GM19372 (cell line): ENCODE measurements around the gene PNMA6E.
A peak's percentile ranks its signal among the peaks of the same experiment; 100 is the strongest.

Experiments
- ATAC-seq: cut with Tn5 transposase; IDR thresholded peaks from one replicate; pipeline ENCODE4 v1.9.1; 2021; ENCODE audit warnings: mild to moderate bottlenecking, low read depth, moderate library complexity; ENCODE audit not compliant: unreplicated experiment

PNMA6E gene

DNA sequence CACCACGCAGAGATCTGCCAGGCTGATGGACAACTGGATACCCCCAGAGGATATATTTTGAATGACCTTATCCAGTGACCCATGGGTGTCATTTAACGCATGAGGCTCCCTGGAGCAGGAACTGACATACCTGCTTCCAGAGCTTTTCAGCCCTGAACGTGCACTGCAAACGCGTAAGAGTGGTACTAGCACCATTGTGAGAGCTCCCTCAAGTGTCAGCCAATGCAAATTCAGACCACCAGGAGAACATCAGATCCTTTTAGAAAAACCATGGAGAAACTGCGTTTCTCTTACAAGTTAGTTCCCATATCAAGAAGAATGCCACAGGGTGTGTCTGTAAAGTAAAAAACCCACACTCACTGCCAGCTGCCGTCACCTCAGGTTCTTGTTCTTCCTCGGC is 37.4 kb upstream of the PNMA6E start:
- no peak for ATAC-seq

DNA sequence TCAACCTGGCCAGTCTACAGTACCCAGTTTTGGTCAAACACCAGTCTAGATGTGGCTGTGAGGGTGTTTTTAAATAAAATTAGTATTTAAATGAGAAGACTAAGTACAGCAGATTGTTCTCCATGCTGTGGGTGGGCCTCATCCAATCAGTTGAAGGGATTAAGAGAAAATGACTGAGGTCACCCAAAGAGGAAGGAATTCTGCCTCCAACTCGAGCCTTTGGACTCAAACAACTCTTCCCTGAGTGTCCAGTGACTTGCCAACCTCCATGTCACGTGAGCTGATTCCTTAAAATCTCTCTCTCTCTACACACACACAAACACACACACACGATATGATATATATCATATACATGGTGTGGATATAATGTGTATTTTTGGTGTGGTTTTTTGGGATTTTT is 34.7 kb upstream of the PNMA6E start:
- no peak for ATAC-seq

DNA sequence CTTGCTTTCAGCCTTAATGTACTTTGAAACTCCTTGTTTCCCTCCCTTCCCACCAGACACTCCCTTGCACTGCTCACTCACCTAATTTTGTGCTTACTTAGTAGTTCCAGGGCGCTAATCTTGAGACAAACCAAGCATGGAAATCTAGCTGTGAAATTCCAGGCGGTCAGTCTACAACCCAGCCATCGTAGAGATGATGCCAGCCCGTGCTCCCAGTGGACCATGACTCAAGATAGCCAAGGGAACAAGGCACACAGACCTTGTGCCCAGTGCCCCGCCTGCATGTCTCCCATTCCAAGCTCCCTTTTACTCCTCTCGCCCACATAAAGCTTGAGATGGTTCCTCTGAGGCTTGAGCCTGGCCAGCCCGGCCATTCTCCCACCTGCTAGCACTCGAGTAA is 33.7 kb upstream of the PNMA6E start:
- no peak for ATAC-seq

GRCh38 chrX:153433781-153434285 is 32.7 kb upstream of the PNMA6E start:
- no peak for ATAC-seq

DNA sequence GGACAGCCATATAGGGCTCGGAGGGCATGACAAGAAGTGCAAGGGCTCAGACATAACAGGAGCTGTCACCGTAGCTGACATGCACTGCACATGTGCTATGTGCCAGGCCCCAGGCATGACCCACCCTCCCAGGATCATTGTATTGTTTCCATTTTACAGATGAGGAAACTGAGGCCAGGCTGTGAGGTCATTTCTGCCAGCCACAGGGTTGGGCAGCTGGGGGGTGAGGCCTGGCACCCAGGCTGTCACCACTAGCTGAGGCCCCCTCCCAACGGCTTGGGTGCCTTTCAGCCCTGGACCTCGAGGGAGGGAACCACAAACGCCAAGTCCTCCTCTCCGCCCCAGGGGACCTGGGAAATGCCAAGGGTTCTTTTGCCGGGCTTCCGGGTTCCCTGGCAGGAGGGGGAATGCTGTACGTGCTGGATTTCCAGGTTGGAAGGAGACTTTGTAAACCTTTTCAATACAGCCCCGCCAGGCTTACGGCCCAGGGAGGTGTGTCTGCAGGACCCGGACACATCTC is 32.1 kb upstream of the PNMA6E start:
- no peak for ATAC-seq

DNA sequence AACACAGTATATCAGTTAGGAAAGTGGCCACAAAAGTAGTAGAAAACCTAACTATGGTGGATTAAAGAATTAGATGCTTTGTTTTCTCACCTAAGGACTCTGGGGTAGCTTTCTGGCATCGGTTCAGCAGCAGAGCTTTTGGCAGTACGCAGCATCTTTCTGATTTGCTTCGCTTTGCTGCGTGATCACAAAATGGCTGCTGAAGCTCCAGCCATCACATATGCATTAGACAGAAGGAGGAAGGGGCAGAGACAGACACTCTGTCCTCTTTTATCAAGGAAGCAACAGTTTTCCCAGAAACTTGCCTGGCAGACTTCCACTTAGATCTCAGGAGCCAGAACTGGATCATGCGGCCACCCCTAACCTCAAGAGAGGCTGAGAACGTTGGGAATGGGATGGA is 29.6 kb upstream of the PNMA6E start:
- no peak for ATAC-seq

- ATAC-seq = no peak
Measured at GRCh38 chrX:153426204-153426603, 25.1 kb upstream of the PNMA6E start.

DNA sequence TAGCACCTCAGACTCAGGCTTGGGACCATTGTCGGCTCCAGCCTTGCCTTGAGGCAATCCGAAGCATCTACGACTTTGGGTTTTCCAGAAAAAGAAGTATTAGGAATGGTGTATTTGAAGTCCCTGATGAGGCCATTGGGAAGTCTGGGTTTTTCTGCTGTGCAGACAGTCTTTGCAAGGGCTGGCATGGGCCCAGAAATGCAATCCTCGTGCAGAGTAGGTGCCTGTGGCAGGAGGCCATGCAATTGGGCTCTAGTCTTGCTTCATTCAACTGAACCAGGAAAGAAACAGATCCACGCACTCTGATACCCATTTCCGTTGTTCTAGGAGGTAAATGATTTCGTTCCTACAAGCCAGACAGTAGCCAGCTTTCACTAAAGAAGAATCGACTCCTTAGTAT is 22.5 kb upstream of the PNMA6E start:
- no peak for ATAC-seq

DNA sequence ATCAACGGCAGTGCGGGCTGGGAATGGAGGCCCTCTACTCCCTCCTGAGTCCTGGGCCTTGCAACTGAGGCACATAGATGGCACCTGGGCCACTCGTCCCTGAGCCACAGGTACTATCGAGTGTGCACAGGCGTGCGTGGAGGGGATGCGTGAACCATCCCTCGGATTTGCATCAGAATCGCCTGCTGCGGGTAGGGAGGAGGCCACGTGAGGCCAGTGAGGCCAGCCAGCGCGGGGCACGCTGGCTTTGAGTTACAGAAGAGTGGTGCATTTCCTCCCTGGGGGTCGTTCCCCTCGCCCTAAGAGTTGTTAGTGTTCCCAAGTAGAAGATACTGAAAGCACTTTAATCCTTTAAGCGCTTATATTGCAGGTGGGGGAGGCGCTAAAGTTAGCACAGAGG is 20.7 kb upstream of the PNMA6E start:
- ATAC-seq = no peak

GRCh38 chrX:153420851-153421599 is 19.9 kb upstream of the PNMA6E start:
- no peak for ATAC-seq

GRCh38 chrX:153417637-153418036 is 16.5 kb upstream of the PNMA6E start:
- no peak for ATAC-seq

DNA sequence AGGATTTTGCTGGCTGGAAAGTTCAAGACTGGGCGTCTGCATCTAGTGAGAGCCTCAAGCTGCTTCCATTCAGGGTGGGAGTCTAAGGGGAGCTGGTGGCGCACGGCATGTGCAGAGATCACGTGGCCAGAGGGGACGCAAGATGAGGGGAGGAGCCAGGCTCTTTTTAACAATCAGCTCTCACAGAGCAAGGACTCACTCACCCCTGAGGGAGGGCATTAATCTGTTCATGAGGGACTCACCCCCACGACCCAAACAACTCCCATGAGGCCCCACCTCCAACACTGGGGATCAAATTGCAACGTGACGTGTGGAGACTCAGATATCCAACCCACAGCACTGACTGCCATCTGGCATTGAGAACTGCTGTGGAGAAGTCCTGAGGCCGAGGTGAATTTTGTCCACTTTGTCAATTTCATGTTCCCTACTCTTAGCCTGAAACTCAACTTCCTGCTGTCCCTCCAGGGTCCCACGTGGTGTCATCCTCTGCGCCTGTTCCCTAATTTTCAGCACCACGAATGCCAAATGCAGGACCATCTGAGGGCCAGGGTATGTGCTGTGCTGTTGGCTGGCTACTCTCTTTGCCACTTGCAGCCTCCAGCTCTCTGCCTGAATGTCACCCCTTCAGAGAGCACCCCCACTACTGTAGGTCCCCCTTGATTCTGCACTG is 15.8 kb upstream of the PNMA6E start:
- no peak for ATAC-seq

- ATAC-seq = no peak
Measured at GRCh38 chrX:153414856-153415510, 13.8 kb upstream of the PNMA6E start.

DNA sequence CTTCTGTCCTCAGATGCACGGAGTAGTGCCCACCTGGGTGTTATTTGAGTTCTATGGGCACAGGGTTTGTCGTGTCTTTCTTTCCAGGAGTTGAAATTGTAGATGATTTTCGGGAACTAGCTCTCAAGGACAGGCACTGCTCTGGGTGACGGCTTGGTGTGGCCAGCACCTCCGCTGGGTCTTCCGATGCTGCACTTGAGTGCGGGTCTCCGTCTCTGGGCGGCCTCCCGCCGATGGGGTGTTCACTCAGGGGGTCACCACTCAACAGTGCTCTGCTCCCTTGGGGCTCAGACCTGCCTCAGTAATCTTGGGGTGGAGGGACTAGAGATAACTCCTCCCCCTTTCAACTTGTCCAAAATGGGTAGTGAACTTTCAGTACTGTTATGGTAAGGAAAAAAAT is 12.6 kb upstream of the PNMA6E start:
- ATAC-seq = no peak

DNA sequence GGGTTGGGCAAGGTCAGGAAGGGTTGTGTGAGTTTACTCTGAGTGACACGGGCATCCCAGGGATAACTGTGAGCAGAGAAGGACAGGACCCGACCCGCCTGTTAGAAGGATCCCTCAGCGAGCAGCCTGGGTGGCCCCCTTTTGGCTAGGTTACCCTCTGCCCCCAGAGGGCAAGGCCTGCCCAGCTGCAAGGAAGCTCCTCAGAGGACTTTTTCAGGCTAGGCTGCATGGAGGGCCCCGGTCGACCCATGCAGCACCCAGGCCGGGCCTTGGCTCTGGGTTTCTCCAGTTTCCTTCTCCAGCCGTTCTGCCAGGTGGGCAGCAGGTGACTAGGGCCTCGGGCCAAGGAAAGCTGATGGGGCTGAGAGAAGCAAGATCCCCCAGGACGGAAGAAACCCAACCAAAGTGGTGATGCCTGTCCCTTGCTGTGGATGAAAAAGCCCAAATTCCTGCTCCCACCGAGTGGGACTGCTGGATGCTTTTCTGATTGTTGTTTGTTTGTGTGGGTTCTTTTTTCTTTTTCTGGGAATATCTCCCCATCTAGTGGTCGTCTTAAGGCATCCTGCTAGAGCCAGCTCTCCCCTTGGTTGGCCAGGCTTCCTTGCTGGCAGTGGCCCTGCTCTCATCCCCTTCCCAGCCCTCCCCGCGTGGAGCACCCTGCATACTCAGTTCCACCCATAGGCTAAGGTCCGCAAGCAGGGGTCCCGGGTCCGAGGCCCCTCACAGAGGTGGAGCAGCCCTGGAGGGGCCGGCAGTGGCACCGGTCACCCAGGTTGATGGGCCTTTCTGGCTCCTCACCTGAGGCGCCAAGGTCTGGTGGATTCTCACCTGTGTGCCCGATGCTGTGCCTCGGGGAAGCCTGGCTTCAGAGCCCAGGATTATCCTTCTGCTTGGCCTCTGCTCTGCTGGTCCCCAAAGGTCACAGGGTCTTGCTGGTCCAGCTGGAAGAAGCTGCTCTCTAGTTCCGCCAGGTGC is 11.9 kb upstream of the PNMA6E start:
- no peak for ATAC-seq

- ATAC-seq = no peak
Measured at GRCh38 chrX:153411988-153412574, 10.9 kb upstream of the PNMA6E start.

DNA sequence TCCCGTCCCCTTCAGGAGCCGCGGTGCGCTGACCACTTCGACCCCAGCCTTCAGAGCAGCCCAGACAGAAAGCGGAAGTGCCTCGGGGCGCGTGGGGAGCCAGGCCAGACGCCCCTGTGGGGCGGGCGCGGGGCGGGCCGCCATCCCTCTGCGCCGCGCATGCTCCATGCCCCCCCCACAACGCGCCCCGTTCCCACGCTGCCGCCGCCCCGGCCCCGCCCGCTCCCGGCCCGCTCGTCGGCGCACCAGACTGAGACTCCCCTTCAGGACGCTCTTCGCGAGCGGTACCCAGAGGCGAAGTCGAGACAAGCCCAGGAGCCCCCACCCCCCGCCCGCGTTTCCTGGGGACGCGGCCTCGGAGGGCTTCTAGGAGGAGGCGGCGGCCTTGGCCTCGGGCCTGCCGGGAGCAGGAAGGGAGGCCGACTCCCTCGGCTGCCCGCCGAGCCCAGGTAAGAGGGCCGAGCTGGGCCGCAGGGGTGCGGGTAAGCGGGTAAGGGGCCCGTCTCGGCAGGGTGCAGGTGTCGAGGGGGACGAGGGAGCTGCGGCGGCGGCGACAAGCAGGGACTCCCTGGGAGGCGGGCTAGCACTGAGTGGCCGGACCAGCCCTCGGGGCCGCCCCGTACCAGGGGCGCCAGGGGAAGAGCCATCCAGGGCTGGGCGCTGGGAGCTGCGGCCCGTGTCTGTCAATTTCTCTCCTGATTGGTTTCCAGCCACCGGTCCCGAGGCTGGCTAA is 10.3 kb upstream of the PNMA6E start, which contains the start of gene ZFP92:
ZFP92 (plus strand) TSS at position 218 of the 733 bp plus-strand sequence. CDS start 6,851 bp downstream, outside the sequence.
- ATAC-seq = peak; percentile 66

DNA sequence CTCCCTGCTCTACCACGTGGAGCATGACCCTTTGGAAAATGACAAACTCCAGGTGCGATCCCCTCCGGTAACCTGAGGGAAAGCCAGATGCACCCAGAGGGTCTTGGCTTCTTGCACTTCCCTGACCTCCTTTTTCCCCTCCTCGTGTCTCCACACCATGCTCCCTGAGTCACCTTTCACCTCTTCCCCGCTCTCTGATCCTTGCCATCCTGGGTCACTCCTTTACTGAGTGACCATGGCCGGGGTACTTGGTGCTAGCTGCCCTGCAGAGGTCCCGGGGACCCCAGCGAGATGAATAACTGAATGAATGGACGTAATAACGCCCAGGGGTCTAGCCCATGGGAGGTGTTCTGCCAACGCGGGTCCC is 9.7 kb upstream of the PNMA6E start:
- no peak for ATAC-seq

GRCh38 chrX:153410373-153410772 is 9.2 kb upstream of the PNMA6E start:
- ATAC-seq = no peak
